Hepatocyte (in vitro differentiated cells): Measurements from ENCODE around the gene NME8.

Experiments
- CTCF ChIP-seq: fragments of 200-600 bp; sonication (generic); IDR thresholded peaks from 2 replicates; pipeline ENCODE4 v1.5.1; 2016; ENCODE audit warnings: antibody characterized with exemption, mild to moderate bottlenecking; ENCODE audit not compliant: poor library complexity
- EZH2 ChIP-seq: fragments of 200-600 bp; sonication (generic); IDR thresholded peaks from 2 replicates; pipeline ENCODE4 v1.6.1; 2016; ENCODE audit warnings: antibody characterized with exemption, mild to moderate bottlenecking, borderline replicate concordance
- EZH2phosphoT487 ChIP-seq: fragments of 200-600 bp; sonication (generic); IDR thresholded peaks from one replicate; pipeline ENCODE4 v1.6.1; 2018; ENCODE audit warnings: antibody characterized with exemption, mild to moderate bottlenecking, low read depth, moderate library complexity; ENCODE audit not compliant: unreplicated experiment, severe bottlenecking

- no peak for TF ChIP-seq EZH2
- no peak for TF ChIP-seq CTCF
- no peak for TF ChIP-seq EZH2phosphoT487
Measured at GRCh38 chr7:37816922-37817590, 31.3 kb upstream of the NME8 start.
